Endothelial cell of umbilical vein (primary cell): ENCODE measurements around the gene COG5.
A peak's percentile ranks its signal among the peaks of the same experiment; 100 is the strongest.

Experiments used
- EZH2 ChIP-seq: IDR thresholded peaks from 2 replicates; pipeline ENCODE4 v1.6.1; 2012; ENCODE audit warnings: borderline replicate concordance, low read depth, mild to moderate bottlenecking, moderate library complexity, low read length, inconsistent platforms; ENCODE audit not compliant: severe bottlenecking
- FOS ChIP-seq: IDR thresholded peaks from 2 replicates; pipeline ENCODE4 v1.6.1; 2011; ENCODE audit warnings: mild to moderate bottlenecking, low read length, moderate library complexity, borderline replicate concordance; ENCODE audit not compliant: insufficient read depth
- JUN ChIP-seq: IDR thresholded peaks from 2 replicates; pipeline ENCODE4 v1.6.1; 2011; ENCODE audit warnings: borderline replicate concordance, low read depth; ENCODE audit not compliant: insufficient read length, insufficient read depth
- MYC ChIP-seq: IDR thresholded peaks from one replicate; pipeline ENCODE4 v1.6.1; 2011; ENCODE audit warnings: mild to moderate bottlenecking, low read depth, low read length
- POLR2A ChIP-seq: IDR thresholded peaks from 2 replicates; pipeline ENCODE4 v1.6.1; 2012; ENCODE audit warnings: low read depth, mild to moderate bottlenecking, control low read depth, low read length
- POLR2AphosphoS5 ChIP-seq: IDR thresholded peaks from 2 replicates; pipeline ENCODE4 v1.6.1; 2012; ENCODE audit warnings: low read depth, mild to moderate bottlenecking, control low read depth, low read length, moderate library complexity; ENCODE audit not compliant: insufficient read depth
- TF ChIP-seq, protein P1 (sequence below), 2 donors: IDR thresholded peaks; 1 replicate in 1 of 2; 2 replicates in 1 of 2; pipeline ENCODE4 v1.5.1; 2011; ENCODE audit warnings: low read length in 2 of 2, mild to moderate bottlenecking in 2 of 2, moderate library complexity in 2 of 2, control low read depth in 1 of 2, inconsistent platforms in 1 of 2, low read depth in 1 of 2; ENCODE audit not compliant: insufficient read depth in 1 of 2; ENCODE audit errors: extremely low read depth in 1 of 2
- TF ChIP-seq, protein P2 (sequence below): IDR thresholded peaks from 2 replicates; pipeline ENCODE4 v1.6.1; 2011; ENCODE audit not compliant: insufficient read depth, insufficient read length

- TF ChIP-seq, protein P1, sequence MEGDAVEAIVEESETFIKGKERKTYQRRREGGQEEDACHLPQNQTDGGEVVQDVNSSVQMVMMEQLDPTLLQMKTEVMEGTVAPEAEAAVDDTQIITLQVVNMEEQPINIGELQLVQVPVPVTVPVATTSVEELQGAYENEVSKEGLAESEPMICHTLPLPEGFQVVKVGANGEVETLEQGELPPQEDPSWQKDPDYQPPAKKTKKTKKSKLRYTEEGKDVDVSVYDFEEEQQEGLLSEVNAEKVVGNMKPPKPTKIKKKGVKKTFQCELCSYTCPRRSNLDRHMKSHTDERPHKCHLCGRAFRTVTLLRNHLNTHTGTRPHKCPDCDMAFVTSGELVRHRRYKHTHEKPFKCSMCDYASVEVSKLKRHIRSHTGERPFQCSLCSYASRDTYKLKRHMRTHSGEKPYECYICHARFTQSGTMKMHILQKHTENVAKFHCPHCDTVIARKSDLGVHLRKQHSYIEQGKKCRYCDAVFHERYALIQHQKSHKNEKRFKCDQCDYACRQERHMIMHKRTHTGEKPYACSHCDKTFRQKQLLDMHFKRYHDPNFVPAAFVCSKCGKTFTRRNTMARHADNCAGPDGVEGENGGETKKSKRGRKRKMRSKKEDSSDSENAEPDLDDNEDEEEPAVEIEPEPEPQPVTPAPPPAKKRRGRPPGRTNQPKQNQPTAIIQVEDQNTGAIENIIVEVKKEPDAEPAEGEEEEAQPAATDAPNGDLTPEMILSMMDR (IDR thresholded peaks at IDR 0.05; ENCODE audit: extremely low read depth in 1 of 2, insufficient read depth in 1 of 2, low read depth in 1 of 2, low read length in 2 of 2) = peak; percentile 65 to 71
- no peak for TF ChIP-seq POLR2A
- TF ChIP-seq, protein P2, sequence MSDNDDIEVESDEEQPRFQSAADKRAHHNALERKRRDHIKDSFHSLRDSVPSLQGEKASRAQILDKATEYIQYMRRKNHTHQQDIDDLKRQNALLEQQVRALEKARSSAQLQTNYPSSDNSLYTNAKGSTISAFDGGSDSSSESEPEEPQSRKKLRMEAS = no peak
- TF ChIP-seq POLR2AphosphoS5 = no peak
- TF ChIP-seq JUN = no peak
- TF ChIP-seq EZH2 = no peak
- no peak for TF ChIP-seq FOS
- no peak for TF ChIP-seq MYC
Observed at GRCh38 chr7:107463139-107464078, 100.3 kb downstream of the COG5 start.
